T-helper 1 cell treated with Interleukin-12 subunit alpha and Interleukin-12 subunit beta and Interleukin-4 antibody, amounts not matched to agents 30 ng/mL and 1 ng/mL, for 36 hours (primary cell): ENCODE measurements around the gene LYZL2. TPM values are rescaled to one million over a fixed set of nuclear protein-coding genes. Genes with fewer than 3 reads are reported as not detected.
"Not testable (repeated sequence)": the region's sequence is repeated elsewhere in the genome, so short reads cannot be mapped to it uniquely, and the experiment has no call there.

Source experiments
- intact Hi-C: fragments of 100-400 bp; cut with micrococcal nuclease; formaldehyde crosslinking; loops from one replicate; pipeline ENCODE4 v1.15.1; 2024
- total RNA-seq: library from RNA; stranded (reverse); gene quantifications from 2 replicates; pipeline ENCODE4 v1.2.3, GENCODE V29; 2022

The LYZL2 gene
- total RNA-seq = not detected in 2 replicates

GRCh38 chr10:30629653-30630052 is at the start of gene LYZL2:
Gene LYZL2, minus strand, starts transcription at chr10:30629753. Its CDS starts 2,838 bp downstream, at chr10:30626915.
- intact Hi-C loops = no loop called here

DNA sequence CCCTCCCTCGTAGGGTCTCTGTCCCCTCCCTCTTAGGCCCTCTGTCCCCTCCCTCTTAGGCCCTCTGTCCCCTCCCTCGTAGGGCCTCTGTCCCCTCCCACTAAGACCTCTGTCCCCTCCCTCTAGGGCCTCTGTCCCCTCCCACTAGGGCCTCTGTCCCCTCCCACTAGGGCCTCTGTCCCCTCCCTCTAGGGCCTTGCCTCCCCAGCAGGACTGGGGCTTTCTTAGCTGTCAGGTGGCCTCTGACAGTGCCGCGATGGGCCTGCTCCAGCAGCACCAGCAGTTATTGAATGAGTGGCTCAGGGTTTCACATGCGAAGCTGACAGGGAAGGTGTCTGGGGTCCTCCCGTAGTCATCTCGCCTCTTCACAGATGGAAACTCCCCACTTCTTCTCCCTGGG is 48.1 kb upstream of the LYZL2 start:
- intact Hi-C loops = not testable (repeated sequence)

GRCh38 chr10:30677146-30677545 is 47.6 kb upstream of the LYZL2 start:
- intact Hi-C loops = not testable (repeated sequence)

- intact Hi-C loops = no loop called here
Observed at GRCh38 chr10:30675791-30676718, 46.5 kb upstream of the LYZL2 start.

GRCh38 chr10:30674796-30675195 is 45.2 kb upstream of the LYZL2 start:
- intact Hi-C loops = no loop called here

GRCh38 chr10:30673262-30673661 is 43.7 kb upstream of the LYZL2 start:
- intact Hi-C loops = not testable (repeated sequence)

DNA sequence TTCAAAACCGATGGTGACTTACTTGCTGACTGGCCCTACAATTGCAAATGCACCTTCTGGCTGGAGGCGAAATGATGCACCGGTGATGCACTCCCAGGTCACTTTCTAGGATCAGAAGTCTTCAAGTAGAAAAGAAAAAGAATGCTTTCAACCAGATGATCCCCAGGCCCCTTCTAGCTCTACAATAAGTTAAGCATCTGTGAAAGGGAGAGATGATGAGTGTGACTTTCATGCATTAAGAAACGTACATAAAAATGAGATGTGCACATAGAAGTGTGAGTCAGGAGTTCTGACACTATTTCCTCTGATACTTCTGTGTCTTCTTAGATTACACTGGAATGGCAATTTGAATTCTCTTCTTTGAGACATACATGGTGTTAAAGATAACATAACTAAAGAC is 42.8 kb upstream of the LYZL2 start:
- intact Hi-C loops = not testable (repeated sequence)

GRCh38 chr10:30671026-30671616 is 41.6 kb upstream of the LYZL2 start:
- intact Hi-C loops = loop anchor here (1.0 kb wide), 5 partner anchors 16 to 1137 kb away; no protein-coding TSS in a partner anchor

DNA sequence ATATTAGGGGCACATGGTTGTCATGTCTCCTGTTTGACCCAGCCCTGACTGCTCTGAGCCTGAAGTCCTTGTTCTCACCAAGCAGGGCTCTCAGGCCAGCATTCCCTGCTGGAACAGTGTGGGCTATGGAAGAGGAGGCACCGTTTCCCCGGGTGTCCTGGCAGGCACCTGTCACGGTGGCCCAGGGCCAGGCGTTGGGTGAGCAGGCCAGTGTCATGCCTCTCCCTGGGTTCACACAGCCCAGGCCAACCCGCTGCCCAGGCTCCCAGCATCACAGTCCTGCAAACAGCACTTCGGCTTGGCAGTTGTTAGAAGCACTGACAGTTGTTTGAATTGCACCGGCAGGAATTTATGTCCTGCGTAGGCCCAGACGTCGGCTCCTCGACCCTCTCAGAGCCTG is 38.4 kb upstream of the LYZL2 start:
- intact Hi-C loops = not testable (repeated sequence)

- intact Hi-C loops = not testable (repeated sequence)
Observed at GRCh38 chr10:30663403-30663802, 33.9 kb upstream of the LYZL2 start.

DNA sequence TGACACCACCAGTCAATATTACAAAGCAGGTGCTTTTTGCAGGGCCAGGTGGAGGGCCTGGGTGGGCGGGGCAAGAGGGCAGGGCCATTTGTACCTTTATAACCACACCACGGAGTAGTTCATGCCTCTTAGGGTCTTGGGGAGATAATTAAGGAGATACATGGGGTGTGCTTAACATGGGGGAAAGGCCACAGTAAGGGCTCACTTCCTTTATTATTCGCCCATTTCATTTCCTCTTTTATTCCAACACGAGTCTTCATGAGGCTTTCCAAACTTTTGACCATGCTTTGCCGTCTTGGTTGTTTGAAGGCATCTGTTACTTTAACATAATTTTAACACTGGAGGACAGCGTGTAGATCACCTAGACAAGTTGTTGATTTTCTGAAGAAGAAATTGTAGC is 33.3 kb upstream of the LYZL2 start:
- intact Hi-C loops = no loop called here

DNA sequence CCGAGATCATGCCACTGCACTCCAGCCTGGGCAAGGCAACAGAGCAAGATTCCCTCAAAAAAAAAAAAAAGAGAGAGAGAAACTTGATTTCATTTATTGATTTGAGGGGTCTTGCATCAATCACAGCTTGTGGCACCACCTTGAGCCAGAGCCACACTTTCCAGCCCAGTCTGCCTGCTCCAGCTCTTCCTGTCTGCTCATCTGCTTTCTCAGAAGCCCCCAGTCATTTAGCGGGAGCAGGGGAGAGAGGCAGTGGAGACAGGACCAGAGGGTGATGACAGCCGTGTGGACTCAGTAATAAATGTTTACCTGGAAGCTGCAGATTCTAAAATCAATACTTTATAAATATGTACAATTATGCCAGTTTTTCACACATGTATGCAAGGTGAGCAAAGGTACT is 30.8 kb upstream of the LYZL2 start:
- intact Hi-C loops = not testable (repeated sequence)

DNA sequence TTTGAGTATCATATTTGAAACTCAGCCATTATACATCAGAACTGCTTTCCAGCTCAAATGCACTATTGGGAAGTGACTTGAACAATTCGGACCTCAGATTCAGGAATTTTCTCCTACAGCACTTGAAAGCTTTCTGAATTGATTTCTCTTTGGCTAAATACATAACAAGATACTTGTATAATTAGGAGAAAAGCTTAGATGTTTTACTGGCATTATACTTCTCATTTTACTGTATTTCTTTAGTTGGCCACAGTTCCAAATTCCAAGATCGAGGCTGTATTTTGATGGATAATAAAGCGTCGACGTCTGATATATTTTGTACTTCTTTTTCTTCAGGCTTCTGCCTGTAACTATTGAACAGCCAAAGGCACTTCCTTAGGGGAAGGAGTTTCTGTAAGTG is 26.7 kb upstream of the LYZL2 start:
- intact Hi-C loops = no loop called here

- intact Hi-C loops = not testable (repeated sequence)
Observed at GRCh38 chr10:30655001-30655400, 25.4 kb upstream of the LYZL2 start.

DNA sequence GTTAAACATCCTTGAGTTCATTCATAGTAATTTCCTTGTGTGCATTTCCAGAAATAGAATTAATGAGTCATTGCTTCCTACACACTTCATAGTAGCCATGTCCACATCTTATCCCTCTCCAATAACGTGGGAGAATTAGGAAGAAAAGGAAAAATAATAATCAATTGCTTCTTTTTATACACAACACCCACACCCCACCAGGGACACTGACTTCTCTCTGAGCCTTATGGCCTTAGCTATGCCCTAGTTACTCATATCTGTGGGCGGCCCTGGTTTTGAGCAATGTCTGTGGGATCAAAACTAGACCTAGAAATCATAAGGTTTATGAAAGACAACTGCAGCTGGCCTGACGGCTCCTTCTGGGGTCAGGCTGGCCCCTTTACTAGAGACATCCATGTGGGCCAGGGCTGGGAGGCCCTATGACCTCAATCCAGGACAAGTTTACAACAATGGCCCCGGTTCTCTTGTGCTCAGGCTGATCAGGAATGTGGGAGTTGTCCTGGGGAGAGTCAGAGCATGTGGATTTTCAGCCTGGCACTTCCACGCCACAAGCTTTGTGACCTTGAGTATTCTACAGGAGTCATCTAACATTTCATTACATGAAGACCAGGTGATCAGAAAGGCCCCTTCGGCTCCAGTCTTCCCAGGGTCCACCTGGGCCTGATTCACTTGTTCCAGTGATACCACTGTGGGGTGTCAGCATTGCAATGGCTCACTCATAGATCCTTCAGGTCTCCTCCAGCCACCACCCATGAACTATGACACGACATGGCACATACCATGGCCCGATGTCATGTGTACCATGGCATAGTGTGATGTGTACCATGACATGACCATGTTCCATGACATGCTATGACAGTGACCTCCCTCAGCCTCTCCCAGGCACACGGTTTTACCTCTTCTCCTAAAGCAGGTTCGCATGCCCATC is 22.2 kb upstream of the LYZL2 start:
- intact Hi-C loops = not testable (repeated sequence)

DNA sequence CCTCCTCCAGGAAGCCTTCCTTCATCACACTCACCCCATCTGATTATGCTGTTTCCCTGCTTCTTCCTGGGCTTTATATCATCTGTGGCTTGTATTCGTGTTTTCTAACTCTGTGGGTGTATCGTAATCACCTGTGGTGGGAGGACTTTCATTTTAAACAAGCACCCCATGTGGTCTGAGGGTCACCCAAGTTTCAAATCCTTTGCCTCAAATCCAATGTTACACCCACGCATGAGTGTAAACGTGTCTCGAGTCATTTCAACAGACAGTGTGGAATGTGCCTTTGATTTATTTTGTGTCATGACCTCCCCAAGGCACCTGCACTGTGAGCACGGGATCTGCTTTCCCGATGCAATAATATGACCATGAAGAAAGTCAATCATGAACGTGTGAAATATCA is 17.5 kb upstream of the LYZL2 start:
- intact Hi-C loops = no loop called here

DNA sequence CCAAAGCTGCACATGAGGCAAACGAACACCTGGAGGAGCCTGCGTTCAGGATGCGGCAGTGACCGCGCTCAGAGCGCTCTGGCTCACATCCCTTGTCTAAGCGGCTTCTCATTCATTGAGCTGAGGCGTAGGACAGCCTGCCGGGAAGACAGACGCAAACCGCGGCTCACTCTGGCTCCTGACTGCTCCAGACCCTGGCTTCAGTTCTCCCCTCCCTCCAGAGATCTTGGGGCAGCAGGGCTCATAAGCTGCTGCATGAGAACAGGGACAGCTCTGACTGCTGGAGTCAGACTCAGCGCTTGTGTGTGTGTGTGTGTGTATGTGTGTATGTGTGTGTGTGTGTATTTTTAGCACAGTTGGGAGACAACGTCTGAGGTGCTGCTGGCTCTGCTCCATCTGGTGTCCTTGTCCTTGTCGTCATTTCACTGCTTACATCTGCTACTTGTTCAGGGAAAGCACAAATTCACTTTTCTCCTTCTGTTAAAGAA is 15.8 kb upstream of the LYZL2 start:
- intact Hi-C loops = no loop called here

DNA sequence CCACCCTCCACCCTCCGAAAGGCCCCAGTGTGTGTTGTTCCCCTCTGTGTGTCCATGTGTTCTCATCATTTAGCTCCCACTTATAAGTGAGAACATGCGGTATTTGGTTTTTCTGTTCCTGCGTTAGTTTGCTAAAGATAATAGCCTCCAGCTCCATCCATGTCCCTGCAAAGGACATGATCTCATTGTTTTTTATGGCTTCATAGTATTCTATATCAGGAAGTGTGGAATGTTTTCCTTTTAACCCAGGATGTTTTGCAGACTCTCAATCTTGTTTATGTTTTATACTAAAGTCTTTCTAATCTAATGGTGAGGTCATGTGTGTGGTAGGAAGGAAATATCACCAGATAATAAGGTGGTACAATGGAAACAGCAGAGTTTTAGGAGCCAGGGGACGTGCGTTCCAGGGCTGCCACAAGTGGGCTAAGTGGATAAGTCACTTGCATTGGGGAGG is 14.9 kb upstream of the LYZL2 start:
- intact Hi-C loops = not testable (repeated sequence)

DNA sequence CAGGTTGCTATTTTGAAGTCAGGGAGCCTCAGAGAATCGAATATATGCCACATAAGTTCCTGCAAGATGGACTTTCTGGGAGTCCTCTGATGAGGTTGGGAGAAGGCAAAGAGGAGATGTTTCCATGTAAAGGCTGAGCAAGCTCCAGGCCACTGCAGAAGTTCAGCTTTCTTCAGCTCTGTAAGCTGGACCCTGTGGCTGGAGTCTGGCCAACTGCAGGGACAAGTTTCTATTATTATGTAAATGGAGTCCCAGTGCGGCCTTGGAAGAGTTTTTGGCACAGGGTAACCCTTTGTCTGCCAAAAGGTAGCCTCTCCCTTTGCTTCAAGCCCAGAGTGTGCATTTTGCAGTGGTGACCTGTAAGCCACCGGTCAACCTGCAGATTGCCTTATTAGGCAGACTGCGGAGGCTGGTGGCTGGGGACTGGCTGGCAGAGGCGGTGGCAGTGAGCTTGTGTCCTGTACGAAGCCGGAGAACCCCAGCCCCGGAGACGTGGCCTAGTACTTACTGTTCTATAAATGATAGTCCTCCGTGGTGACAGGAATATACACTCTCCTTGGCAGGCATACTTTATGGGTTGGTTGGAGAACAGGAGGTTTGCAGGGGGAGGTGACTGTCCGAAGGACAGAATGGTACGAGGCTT is 14.1 kb upstream of the LYZL2 start:
- intact Hi-C loops = not testable (repeated sequence)

DNA sequence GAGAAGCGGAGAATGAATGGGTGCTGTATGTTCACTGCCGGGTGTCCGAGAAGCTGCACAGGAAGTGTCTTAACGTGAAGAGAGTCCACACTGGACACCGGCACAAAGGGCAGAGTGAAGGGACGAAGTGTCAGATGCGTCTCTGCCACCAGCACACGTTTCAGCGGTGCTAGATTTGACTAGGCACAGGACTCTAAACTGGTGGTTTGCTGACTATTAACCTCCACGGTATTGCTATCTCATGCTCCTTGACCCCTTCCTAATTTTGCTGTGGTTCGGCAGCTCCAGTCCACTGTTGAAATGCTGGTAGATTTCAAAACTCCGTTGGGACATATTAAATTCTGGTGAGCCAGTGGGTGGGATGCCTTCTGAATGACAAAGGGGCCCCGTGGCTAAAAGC is 13.3 kb upstream of the LYZL2 start:
- intact Hi-C loops = not testable (repeated sequence)
